Activated T-helper 1 cell treated with anti-CD3 and anti-CD28 coated beads, Interleukin-12 subunit alpha, Interleukin-12 subunit beta, Interleukin-2, Interleukin-4 antibody, amounts not matched to agents 30 ng/mL and 10 ng/mL and 1 ng/mL, durations not matched to agents 14 hours and 24 hours and 36 hours (primary cell): ENCODE results near the gene CFAP251. TPM values are rescaled to one million over a fixed set of nuclear protein-coding genes. Genes with fewer than 3 reads are reported as not detected.
"Not testable (repeated sequence)": the region's sequence is repeated elsewhere in the genome, so short reads cannot be mapped to it uniquely, and the experiment has no call there.

ENCODE experiments used
- DNase-seq: peaks from one replicate; pipeline ENCODE4 v3.0.0; 2021; ENCODE audit warnings: low spot score
- H3K27ac Mint-ChIP-seq: one replicate; pipeline ENCODE4 v1.8.0; 2021; ENCODE audit warnings: mild to moderate bottlenecking, mixed read lengths
- H3K27me3 Mint-ChIP-seq: one replicate; pipeline ENCODE4 v1.8.0; 2022; ENCODE audit warnings: mild to moderate bottlenecking, moderate library complexity, mixed read lengths; ENCODE audit not compliant: insufficient read depth
- H3K36me3 Mint-ChIP-seq: one replicate; pipeline ENCODE4 v1.8.0; 2021; ENCODE audit warnings: low read depth, mixed read lengths
- H3K4me1 Mint-ChIP-seq: one replicate; pipeline ENCODE4 v1.8.0; 2021; ENCODE audit warnings: low read depth, mixed read lengths
- H3K4me3 Mint-ChIP-seq: one replicate; pipeline ENCODE4 v1.8.0; 2021; ENCODE audit warnings: mild to moderate bottlenecking, moderate library complexity, mixed read lengths
- H3K9me3 Mint-ChIP-seq: one replicate; pipeline ENCODE4 v1.8.0; 2021; ENCODE audit warnings: mixed read lengths
- intact Hi-C: fragments of 100-400 bp; cut with micrococcal nuclease; formaldehyde crosslinking; loops from one replicate; pipeline ENCODE4 v1.15.1; 2024
- total RNA-seq: library from RNA; stranded (reverse); gene quantifications from 2 replicates; pipeline ENCODE4 v1.2.3, GENCODE V29; 2022

CFAP251 gene
- total RNA-seq, 1 donor from 2014 or later = 0.65 TPM

DNA sequence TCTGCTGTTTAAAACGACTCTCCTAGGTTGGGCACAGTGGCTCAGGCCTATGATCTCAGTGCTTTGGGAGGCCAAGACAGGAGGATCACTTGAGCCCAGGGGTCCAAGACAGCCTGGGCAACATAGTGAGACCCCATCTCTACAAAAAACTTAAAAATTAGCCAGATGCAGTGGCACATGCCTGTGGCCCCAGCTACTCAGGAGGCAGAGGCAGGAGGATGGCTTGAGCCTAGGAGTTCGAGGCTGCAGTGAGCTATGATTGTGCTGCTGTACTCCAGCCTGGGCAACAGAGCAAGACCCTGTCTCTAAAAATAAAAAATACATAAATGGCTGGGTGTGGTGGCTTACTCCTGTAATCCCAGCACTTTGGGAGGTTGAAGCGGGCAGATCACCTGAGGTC, 123.1 kb downstream of the CFAP251 start:
- H3K27me3 Mint-ChIP-seq, H3K9me3 Mint-ChIP-seq, H3K27ac Mint-ChIP-seq, H3K4me1 Mint-ChIP-seq, H3K4me3 Mint-ChIP-seq, H3K36me3 Mint-ChIP-seq, DNase-seq, intact Hi-C loops: not testable (repeated sequence)

DNA sequence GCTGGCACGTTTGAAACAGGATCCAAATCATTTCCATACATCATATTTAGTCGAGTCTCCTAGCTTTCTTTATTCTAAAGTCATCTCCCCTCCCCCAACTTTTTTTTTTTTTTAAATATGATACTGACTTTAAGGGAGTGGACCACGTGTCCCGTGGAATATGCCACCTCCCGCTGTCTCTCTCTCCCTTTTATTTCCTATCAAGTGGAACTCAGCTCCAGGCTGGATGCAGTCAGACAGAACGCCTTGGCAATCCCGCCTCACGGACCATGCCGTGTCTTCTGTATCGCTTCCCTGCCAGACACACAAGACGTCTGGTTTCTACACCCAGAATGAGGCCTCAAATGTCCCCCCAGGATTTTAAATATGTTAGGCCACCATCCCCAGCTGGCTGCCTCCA, 124.5 kb downstream of the CFAP251 start:
- no peaks in the 10 kb centered on the region for H3K36me3 Mint-ChIP-seq
- H3K9me3 Mint-ChIP-seq = no peaks in the 10 kb centered on the region
- no peaks in the 10 kb centered on the region for H3K27me3 Mint-ChIP-seq
- no peak overlapping the region for H3K4me3 Mint-ChIP-seq
- intact Hi-C loops = no loop called here
- H3K4me1 Mint-ChIP-seq = no peaks in the 10 kb centered on the region
- DNase-seq = no peak
- no peak overlapping the region for H3K27ac Mint-ChIP-seq

DNA sequence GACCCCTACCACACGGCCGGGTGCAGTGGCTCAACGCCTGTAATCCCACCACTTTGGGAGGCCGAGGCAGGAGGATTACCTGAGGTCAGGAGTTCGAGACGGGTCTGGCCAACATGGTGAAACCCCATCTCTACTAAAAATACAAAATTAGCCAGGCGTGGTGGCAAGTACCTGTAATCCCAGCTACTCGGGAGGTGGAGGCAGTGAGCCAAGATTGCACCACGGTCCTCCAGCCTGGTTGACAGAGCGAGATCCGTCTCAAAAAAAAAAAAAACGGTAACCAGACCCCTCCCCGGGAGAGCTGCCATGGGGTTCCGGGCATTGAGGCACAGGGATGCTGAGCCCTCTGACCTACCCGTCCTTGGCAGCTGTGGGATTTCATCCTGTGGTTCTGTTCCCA, 125.1 kb downstream of the CFAP251 start:
- intact Hi-C loops = no loop called here
- no peak for DNase-seq
- Mint-ChIP-seq H3K36me3 (no peaks in the 10 kb centered on the region), H3K27me3 (no peaks in the 10 kb centered on the region), H3K4me3 (no peak overlapping the region), H3K4me1 (no peaks in the 10 kb centered on the region), H3K27ac (no peak overlapping the region), H3K9me3 (no peaks in the 10 kb centered on the region)

GRCh38 chr12:122045262-122045661, 126.9 kb downstream of the CFAP251 start:
- Mint-ChIP-seq H3K4me3 (no peak overlapping the region), H3K27me3 (no peaks in the 10 kb centered on the region), H3K4me1 (no peaks in the 10 kb centered on the region), H3K9me3 (no peaks in the 10 kb centered on the region), H3K36me3 (no peaks in the 10 kb centered on the region), H3K27ac (no peak overlapping the region)
- no peak for DNase-seq
- intact Hi-C loops = no loop called here

DNA sequence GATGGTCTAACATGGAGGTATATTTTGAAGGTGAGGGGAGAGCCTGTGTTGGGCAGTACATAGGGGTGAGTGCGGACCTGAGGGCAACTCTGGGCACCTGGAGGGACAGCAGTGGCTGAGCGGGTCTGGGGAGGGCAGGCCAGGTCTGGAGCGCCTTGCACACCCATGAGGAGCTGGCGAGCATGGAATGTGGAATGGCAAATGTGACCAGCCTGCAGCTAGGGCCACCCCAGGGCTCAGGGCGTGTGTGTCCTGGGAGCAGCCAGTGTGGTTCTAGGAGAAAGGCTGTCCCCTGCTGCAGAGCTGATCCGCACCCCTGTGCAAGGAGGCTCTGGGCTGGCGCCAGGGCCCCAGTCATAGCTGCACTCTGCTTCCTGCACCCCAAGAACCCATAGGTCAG, 127.8 kb downstream of the CFAP251 start:
- H3K36me3 Mint-ChIP-seq = no peaks in the 10 kb centered on the region
- H3K27ac Mint-ChIP-seq = no peak overlapping the region
- intact Hi-C loops = no loop called here
- no peak overlapping the region for H3K4me3 Mint-ChIP-seq
- H3K27me3 Mint-ChIP-seq = no peaks in the 10 kb centered on the region
- no peaks in the 10 kb centered on the region for H3K4me1 Mint-ChIP-seq
- no peak for DNase-seq
- no peaks in the 10 kb centered on the region for H3K9me3 Mint-ChIP-seq

DNA sequence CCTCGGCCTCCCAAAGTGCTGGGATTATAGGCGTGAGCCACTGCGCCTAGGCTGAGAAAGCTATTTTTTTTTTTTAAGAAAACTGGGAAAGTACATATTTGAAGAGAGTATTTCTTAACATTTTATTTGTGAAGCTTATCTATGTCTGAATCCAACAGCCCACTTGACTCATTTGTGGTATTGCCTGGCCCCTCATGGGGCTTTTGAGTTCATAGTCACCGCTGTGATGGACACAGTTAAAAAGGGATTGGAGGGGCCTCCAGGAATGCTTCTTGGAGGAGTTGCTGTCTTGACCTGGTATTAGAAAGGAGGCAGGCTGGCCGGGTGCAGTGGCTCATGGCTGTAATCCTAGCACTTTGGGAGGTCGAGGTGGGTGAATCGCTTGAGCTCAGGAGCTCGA, 129.8 kb downstream of the CFAP251 start:
- H3K27me3 Mint-ChIP-seq = no peaks in the 10 kb centered on the region
- no peak for DNase-seq
- no peaks in the 10 kb centered on the region for H3K9me3 Mint-ChIP-seq
- no peaks in the 10 kb centered on the region for H3K36me3 Mint-ChIP-seq
- intact Hi-C loops = no loop called here
- no peak overlapping the region for H3K27ac Mint-ChIP-seq
- H3K4me1 Mint-ChIP-seq = no peaks in the 10 kb centered on the region
- no peak overlapping the region for H3K4me3 Mint-ChIP-seq

DNA sequence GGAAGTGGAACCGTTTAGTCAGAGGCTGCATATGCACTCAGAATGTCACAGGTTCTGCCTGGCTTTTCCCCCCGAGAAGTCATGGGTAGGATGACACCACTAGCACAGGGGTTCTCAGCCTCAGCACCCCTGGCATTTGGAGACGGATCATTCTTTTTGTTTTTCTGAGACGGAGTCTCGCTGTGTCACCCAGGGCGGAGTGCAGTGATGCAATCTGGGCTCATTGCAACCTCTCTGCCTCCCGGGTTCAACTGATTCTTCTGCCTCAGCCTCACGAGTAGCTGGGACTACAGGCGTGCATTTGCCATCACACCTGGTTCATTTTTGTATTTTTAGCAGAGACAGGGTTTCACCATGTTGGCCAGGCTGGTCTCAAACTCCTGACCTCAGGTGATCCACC, 131.4 kb downstream of the CFAP251 start:
- Mint-ChIP-seq H3K4me3 (no peak overlapping the region), H3K27me3 (no peaks in the 10 kb centered on the region), H3K4me1 (no peaks in the 10 kb centered on the region), H3K27ac (no peak overlapping the region), H3K36me3 (no peaks in the 10 kb centered on the region), H3K9me3 (no peaks in the 10 kb centered on the region)
- intact Hi-C loops = no loop called here
- no peak for DNase-seq

DNA sequence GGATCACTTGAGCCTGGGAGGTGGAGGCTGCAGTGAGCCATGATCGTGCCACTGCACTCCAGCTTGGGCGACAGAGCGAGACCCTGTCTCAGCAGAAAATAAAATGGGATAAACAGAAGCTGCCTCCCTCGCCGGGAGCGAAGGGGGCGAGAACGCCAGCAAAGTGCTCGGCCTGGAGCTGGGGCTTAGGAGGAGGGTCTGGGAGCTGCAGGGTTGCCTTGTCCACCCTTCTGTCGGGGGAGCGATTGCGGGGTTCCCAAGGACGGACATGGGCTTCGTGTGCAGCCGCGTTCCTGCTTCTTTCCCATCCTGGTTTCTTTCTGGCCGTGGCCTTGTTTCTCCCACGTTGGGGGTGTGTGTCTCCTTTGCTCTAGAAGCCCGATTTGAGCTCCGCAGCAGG, 132.3 kb downstream of the CFAP251 start:
- no peak overlapping the region for H3K27ac Mint-ChIP-seq
- no peaks in the 10 kb centered on the region for H3K36me3 Mint-ChIP-seq
- DNase-seq = no peak
- no peaks in the 10 kb centered on the region for H3K4me1 Mint-ChIP-seq
- intact Hi-C loops = no loop called here
- H3K9me3 Mint-ChIP-seq = no peaks in the 10 kb centered on the region
- no peaks in the 10 kb centered on the region for H3K27me3 Mint-ChIP-seq
- H3K4me3 Mint-ChIP-seq = no peak overlapping the region

DNA sequence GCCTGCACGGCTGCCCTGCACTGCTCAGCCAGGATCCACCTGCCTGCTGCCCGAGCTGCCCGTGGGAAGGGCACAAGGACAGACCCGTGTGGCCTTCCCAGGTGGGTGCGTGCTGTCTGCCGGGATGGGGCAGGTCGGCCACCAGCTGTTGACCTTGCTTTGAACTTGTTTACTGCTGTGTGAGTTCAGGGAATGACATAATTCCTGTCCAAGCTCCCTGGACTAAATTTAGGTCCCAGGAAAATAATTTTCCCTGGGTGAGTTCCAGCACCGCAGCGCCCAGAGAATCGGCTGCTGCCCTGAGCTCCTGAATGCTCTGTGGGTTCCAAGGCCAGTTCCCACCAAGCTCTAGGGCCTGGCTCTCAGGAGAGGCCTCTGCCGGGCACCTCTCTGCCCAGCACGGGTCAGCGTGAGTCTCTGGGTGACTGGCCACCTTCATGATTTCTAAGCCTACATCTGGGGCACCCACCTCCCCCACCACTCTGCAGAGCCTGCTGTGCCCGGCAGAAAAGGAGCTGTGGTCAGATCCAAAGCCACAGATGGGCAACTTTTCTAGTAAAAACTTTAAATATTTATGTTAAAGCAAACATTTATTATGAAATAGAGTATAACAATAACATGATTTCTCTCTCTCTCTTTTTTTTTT, 133.0 kb downstream of the CFAP251 start:
- Mint-ChIP-seq H3K4me3 (no peak overlapping the region), H3K27ac (no peak overlapping the region), H3K36me3 (no peaks in the 10 kb centered on the region), H3K4me1 (no peaks in the 10 kb centered on the region), H3K27me3 (no peaks in the 10 kb centered on the region), H3K9me3 (no peaks in the 10 kb centered on the region)
- intact Hi-C loops = no loop called here
- DNase-seq = no peak

DNA sequence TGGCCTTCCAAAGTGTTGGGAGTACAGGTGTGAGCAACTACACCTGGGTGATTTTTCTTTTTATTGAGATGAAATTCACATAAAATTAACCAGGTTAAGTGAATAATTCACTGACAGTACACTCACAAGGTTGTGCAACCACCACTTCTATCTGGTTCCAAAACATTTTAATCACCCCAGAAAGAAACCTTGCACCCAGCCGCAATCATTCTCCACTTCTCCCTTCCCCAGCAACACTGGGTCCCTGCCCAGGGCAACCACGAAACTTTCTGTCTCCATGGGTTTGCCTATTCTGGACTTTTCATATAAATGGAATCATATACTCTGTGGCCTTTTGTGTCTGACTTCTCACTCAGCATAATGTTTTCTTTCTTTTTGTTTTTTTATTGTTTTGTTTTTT, 133.9 kb downstream of the CFAP251 start:
- intact Hi-C loops = no loop called here
- Mint-ChIP-seq H3K27ac (no peak overlapping the region), H3K9me3 (no peaks in the 10 kb centered on the region), H3K4me3 (no peak overlapping the region), H3K36me3 (no peaks in the 10 kb centered on the region), H3K4me1 (no peaks in the 10 kb centered on the region), H3K27me3 (no peaks in the 10 kb centered on the region)
- DNase-seq = no peak

Other genes with a start within 250 kb of the CFAP251 start
- 0.41 and 0.61 TPM in 2 replicates for gene MORN3, start 248.9 kb upstream of the CFAP251 start, total RNA-seq
- gene TMEM120B, start 205.8 kb upstream of the CFAP251 start, total RNA-seq = 17.5 and 18.3 TPM in 2 replicates
- gene RHOF, start 124.9 kb upstream of the CFAP251 start, total RNA-seq = 111 and 112 TPM in 2 replicates
- 32.0 and 33.0 TPM in 2 replicates for gene SETD1B, start 114.6 kb upstream of the CFAP251 start, total RNA-seq
- gene HPD, start 59.7 kb upstream of the CFAP251 start, total RNA-seq = not detected in 2 replicates
- gene PSMD9, start 29.8 kb upstream of the CFAP251 start, total RNA-seq = 63.9 and 67.5 TPM in 2 replicates
- gene BCL7A, start 103.3 kb downstream of the CFAP251 start, total RNA-seq = 9.7 and 13.0 TPM in 2 replicates
- gene MLXIP, start 160.2 kb downstream of the CFAP251 start, total RNA-seq = 59.0 and 62.1 TPM in 2 replicates